ENCODE results near the gene KCNJ13.
"Not testable (repeated sequence)": the region's sequence is repeated elsewhere in the genome, so short reads cannot be mapped to it uniquely, and the experiment has no call there.

KCNJ13 gene

DNA sequence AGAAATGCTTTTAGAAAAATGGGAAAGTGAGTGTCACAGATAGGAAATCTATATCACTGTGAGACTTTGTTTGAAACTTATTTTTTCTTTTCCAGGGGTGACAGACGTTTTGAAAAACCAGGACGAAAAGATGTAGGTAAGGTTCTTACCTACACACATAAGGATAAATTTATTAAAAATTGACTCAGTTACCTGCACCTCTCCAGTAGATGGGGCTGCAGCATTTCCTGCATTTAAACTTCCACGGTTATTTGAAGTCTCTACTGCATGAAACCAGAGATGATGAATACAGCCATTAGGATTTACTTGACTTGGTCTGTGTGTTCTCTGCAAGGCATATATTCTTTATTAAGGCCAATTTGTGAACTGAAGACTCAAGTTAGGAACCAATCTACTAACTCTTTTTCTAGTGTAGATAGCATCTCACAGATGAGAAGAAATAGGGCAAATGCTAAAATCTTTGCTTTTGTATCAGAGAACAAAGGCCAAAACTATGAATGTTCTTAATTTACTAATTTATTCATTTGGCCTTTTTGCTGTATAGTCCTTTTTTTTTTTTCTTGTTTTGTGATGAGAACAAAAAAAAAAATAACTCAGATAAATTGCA is 15.0 kb downstream of the KCNJ13 start:
- DNase-seq, result no peak

DNA sequence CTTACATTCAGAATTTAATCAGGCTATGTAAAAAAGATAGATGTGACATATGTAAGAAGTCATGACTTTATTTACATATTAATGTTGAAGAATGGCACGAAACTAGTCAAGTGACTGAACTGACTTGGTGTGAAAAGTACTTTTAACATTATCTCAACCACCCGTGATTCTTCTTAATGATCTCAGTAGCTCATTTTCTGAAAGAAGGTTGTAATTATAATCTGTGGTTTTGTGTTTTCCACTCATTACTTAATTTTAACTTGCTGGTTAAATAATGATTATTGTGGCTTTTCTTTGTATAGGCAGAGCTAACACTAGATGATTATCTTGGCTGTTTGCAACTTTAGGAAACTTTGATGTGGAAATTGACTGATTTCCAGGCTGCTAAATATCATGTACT is 18.5 kb downstream of the KCNJ13 start:
- no peak for DNase-seq

DNA sequence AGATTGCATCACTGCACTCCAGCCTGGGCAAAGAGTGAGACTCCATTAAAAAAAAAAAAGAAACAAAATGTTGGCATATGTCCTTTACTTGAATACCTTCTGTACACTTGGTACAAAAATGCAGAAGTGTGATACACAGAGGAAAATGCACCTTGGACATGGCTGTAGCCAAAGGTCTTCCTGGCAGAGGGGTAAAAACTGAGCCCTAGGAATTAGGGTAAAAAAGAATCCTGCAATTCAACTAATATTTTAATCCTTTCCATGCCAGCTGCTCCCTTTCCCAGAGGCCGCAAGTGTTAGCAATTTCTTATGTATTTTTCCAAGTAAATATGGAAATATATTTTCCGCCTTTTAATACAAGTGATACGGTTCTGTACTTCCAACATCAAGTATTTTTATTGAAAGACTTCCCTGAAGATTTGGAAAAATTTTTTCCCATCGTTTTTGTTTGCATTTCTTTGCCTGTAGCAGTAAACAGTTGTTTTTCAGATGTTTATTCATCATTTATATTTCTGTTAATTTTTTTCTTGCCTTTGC is 26.2 kb downstream of the KCNJ13 start:
- DNase-seq, result no peak

DNA sequence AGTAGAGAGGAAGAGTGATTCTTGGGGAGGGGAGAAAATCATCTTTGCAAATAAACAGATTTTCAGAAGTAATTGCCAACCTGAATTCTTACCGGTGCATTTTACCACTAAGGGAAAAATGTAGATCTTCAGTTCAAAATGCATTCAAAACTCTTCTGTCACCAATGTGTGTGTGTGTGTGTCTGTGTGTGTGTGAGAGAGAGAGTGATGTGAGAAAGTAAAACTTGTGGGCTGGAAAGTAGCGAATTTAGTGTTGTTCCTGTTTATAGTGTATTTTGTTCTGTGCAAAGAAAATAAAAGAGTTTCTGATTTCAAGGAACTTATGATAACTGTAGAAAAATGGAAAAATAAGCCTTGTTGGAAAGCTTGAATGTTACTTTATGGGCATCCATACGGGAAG is 27.0 kb downstream of the KCNJ13 start:
- DNase-seq, result no peak

DNA sequence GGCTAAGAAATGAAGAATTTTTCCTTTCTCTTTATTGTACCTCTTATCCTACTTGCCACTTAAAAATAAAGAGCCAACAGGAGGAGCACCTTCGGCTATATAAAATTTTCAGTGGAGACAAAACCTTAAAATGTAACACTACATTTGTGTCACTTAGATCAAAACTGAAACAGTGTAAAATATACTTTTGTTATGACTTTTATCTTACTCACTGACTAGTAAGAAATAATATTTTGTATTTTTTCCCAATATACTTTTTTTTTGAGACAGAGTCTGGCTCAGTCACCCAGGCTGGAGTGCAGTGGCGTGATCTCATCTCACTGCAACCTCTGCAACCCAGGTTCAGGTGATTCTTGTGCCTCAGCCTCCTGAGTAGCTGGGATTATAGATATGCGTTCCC is 28.3 kb downstream of the KCNJ13 start:
- peak; percentile 11 for DNase-seq

DNA sequence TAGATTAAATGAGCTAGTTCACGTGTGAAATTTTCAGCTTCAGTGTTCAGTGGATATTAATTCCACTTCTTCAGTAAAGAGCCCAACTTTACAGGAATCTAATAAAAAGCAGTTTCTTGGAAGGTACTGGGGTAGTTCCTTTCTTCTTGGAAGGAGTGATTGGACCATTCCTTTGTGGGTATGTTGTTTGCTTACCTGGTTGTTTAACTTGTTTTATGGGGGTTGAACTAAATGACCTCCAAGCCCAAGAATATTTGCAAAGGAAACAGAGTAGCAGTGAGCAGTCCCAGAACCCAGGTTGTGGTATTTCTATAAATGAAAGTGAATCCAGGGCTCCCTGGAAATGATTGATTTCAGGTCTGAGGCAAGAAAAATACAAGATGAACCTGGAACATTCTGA is 31.4 kb downstream of the KCNJ13 start:
- no peak for DNase-seq

DNA sequence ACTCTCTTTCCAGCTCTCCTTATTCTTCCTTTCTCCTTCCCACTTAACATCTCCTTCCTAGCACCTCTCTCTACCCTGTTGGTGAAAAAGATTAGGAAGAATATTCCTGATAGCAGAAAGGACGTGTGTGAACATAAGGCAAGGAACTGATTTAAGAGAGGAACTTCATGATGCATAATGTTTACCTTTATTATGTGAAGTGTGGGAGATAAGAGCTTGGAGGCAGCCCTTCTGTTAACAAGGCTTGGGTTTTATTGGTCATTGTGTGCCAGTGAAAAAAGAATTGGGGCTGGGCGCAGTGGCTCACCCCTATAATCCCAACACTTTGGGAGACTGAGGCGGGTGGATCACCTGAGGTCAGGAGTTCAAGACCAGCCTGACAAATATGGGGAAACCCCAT is 34.4 kb downstream of the KCNJ13 start:
- no peak for DNase-seq

DNA sequence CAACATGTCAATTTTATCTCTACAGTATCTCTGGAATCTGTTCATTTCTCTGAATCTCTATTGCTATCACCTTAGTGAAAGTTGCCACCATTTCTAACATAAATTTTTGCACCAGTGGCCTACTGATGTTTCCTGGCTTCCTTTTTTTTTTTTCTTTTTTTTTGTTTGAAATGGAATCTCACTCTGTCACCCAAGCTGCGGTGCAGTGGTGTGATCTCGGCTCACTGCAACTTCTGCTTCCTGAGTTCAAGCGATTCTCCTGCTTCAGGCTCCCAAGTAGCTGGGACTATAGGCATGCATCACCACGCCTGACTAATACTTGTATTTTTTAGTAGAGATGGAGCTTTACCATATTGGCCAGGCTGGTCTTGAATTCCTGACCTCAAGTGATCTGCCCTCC is 35.1 kb downstream of the KCNJ13 start:
- DNase-seq, result peak; percentile 40

DNA sequence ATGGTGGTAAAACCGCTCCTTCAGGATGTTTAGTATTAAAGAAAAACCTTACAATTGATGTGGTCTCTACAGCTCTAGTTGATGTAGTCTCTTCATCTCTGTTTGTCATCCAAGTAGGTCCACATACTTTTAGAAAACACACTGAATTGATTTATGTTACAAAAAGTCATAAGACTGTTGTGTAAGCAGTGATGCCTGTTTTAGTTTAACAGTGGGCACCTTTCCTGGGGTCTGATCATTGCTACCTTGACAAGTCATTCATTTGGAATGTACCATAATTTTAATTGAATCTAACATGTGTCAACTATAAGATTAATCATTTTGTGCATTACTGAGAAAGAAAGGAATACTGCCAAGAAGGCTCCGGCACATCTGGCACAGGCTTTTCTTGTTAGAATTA is 44.9 kb downstream of the KCNJ13 start:
- DNase-seq, result no peak

DNA sequence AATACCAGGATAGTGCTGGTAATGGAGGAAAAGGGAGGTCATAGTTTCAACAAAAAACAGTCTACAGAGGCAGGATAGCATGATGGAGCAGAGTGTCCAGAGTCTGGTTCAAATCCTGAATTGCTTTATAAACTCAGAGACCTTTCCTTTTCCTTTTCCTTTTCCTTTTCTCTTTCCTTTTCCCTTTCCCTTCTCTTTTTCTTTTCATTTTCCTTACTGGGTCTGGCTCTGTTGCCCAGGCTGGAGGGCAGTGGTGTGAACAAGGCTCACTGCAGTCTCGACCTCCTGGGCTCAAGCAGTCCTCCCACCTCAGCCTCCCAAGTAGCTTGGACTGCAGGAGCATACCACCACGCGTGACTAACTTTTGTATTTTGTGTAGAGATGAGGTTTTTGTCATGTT is 47.6 kb downstream of the KCNJ13 start:
- no peak for DNase-seq

DNA sequence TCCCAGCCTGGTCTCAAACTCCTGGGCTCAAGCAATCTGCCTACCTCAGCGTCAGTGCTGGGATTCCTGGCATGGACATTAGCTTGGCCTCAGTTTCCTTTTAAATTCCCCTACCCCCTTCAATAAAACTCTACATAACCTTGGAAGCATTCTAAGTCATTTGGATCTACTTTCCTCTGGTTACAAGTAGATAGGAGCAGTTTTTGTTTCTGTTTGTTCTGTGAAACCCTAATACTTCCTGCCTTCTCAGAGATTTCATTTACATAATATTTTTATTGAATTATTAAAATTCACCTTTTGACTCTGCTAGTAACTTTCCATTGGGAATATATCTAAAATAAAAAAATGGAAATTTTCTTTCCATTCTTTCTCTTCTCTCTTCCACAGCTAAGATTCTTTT is 53.3 kb downstream of the KCNJ13 start:
- DNase-seq, result no peak

DNA sequence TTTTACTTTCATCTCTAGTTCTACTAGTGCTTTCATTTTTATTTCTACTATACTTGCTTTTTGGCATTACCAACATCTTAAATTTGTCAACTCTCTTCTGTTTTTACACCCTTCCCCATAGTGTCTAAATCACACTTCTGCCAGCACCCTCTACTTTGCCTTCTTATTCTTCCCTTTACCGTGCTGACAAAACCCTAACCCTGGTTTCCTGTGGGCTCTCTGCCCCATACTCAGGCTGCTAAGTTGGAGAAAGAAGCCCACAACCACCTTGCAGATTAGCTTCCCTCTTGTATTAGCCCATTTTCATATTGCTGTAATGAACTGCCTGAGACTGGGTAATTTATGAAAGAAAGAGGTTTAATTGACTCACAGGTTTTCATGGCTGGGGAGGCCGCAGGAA is 54.5 kb downstream of the KCNJ13 start:
- peak; percentile 14 for DNase-seq

DNA sequence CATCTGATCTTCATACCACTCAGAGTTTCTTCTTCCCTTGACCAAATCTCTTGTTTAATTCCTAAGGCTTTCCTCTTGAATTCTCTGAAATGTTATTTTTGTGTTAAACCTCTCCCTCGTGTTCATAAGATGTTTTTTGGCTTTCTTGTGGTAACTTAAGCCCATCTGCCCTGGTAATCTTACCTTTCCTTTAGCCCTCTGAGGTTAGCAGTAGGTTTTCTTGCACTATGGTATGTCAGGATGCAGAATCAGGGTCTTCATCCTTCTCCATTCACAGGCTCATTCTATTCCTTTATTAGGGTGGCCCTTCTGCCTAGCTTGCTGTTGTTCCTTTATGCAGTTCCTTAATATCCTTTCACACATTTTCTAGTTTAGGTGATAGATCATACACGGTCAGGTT is 55.1 kb downstream of the KCNJ13 start:
- no peak for DNase-seq

DNA sequence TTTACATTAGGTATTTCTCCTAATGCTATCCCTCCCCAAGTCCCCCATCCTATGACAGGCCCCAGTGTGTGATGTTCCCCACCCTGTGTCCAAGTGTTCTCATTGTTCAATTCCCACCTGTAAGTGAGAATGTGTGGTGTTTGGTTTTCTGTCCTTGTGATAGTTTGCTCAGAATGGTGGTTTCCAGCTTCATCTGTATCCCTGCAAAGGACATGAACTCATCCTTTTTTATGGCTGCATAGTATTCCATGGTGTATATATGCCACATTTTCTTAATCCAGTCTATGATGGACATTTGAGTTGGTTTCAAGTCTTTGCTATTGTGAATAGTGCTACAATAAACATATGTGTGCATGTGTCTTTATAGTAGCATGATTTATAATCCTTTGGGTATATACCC is 56.3 kb downstream of the KCNJ13 start:
- not testable (repeated sequence) for DNase-seq

Measured in suppressor macrophage treated with lipopolysaccharide for 4 hours (primary cell).